ENCODE results near the gene TMEM178B. TPM values are rescaled to one million over a fixed set of nuclear protein-coding genes. Genes with fewer than 3 reads are reported as not detected.

The TMEM178B gene
- total and polyA plus RNA-seq, 9 of the 15 experiments (the other 6 are each of a cell fraction or from before 2014, with no cell fraction given): under 0.01 to 0.03 (median 0.01) TPM; not detected in 5

DNA sequence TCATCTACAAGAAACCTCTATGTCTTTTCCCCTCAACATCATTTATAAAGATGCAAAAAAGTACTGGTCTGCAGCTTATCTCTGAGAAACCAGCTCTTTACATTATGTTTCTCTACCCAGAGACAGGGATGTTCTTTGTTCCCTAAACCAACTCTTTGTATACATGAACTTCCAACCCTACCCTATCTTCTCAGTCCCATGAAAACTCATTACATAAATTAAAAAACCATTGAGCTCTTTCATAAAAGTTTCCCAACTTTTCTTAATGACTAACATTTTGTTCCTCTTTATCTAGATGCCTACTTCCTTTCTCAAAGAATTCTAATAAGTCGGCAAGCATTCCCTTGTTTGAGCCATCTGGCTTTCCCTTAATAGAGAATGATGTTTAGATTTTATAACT is 284.5 kb downstream of the TMEM178B start (continued):
- TF ChIP-seq, protein P1, sequence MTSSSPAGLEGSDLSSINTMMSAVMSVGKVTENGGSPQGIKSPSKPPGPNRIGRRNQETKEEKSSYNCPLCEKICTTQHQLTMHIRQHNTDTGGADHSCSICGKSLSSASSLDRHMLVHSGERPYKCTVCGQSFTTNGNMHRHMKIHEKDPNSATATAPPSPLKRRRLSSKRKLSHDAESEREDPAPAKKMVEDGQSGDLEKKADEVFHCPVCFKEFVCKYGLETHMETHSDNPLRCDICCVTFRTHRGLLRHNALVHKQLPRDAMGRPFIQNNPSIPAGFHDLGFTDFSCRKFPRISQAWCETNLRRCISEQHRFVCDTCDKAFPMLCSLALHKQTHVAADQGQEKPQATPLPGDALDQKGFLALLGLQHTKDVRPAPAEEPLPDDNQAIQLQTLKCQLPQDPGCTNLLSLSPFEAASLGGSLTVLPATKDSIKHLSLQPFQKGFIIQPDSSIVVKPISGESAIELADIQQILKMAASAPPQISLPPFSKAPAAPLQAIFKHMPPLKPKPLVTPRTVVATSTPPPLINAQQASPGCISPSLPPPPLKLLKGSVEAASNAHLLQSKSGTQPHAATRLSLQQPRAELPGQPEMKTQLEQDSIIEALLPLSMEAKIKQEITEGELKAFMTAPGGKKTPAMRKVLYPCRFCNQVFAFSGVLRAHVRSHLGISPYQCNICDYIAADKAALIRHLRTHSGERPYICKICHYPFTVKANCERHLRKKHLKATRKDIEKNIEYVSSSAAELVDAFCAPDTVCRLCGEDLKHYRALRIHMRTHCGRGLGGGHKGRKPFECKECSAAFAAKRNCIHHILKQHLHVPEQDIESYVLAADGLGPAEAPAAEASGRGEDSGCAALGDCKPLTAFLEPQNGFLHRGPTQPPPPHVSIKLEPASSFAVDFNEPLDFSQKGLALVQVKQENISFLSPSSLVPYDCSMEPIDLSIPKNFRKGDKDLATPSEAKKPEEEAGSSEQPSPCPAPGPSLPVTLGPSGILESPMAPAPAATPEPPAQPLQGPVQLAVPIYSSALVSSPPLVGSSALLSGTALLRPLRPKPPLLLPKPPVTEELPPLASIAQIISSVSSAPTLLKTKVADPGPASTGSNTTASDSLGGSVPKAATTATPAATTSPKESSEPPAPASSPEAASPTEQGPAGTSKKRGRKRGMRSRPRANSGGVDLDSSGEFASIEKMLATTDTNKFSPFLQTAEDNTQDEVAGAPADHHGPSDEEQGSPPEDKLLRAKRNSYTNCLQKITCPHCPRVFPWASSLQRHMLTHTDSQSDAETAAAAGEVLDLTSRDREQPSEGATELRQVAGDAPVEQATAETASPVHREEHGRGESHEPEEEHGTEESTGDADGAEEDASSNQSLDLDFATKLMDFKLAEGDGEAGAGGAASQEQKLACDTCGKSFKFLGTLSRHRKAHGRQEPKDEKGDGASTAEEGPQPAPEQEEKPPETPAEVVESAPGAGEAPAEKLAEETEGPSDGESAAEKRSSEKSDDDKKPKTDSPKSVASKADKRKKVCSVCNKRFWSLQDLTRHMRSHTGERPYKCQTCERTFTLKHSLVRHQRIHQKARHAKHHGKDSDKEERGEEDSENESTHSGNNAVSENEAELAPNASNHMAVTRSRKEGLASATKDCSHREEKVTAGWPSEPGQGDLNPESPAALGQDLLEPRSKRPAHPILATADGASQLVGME (CRISPR knock-in tag; IDR thresholded peaks at IDR 0.05): no peak
- no peak for TF ChIP-seq ZNF780A (CRISPR knock-in tag; IDR thresholded peaks at IDR 0.05)
- TF ChIP-seq NCOR1 (IDR thresholded peaks at IDR 0.05): no peak
- TF ChIP-seq ZNF282 (CRISPR knock-in tag; IDR thresholded peaks at IDR 0.05): no peak
- no peak for TF ChIP-seq CREB5 (CRISPR knock-in tag; IDR thresholded peaks at IDR 0.05)
- no peak for TF ChIP-seq ZNF197 (CRISPR knock-in tag; IDR thresholded peaks at IDR 0.05; ENCODE audit: low read depth)
- no peak for TF ChIP-seq GABPB2 (CRISPR knock-in tag; conservative IDR thresholded peaks at IDR 0.05)
- no peak for TF ChIP-seq RAD21 (CRISPR knock-in tag; conservative IDR thresholded peaks at IDR 0.05 in 1 of 2, IDR thresholded peaks at IDR 0.05 in 1 of 2)
